Stimulated activated naive CD4-positive, alpha-beta T cell (primary cell): ENCODE results near the gene METTL8.
"Not testable (repeated sequence)": the region's sequence is repeated elsewhere in the genome, so short reads cannot be mapped to it uniquely, and the experiment has no call there.

Experiments used
- DNase-seq, 6 experiments: peaks; one replicate each; lab custom pipeline; 2025; lab: John Stamatoyannopoulos, UW

METTL8 gene

GRCh38 chr2:171311589-171311988 lies 122.2 kb downstream of the METTL8 start:
- not testable (repeated sequence) for DNase-seq

- no peak for DNase-seq
Measured at GRCh38 chr2:171310889-171311288, 122.9 kb downstream of the METTL8 start.

GRCh38 chr2:171309455-171310286 lies 124.1 kb downstream of the METTL8 start:
- no peak for DNase-seq

GRCh38 chr2:171308280-171309054 lies 125.3 kb downstream of the METTL8 start:
- DNase-seq, result no peak

GRCh38 chr2:171307560-171307959 lies 126.2 kb downstream of the METTL8 start:
- no peak for DNase-seq

- no peak for DNase-seq
Measured at GRCh38 chr2:171297956-171298355, 135.8 kb downstream of the METTL8 start.

GRCh38 chr2:171294608-171295007 lies 139.2 kb downstream of the METTL8 start:
- no peak for DNase-seq

- DNase-seq, result no peak
Measured at GRCh38 chr2:171293661-171294060, 140.1 kb downstream of the METTL8 start.

- DNase-seq, result no peak
Measured at GRCh38 chr2:171289991-171290390, 143.8 kb downstream of the METTL8 start.

- DNase-seq, result no peak
Measured at GRCh38 chr2:171289316-171289715, 144.5 kb downstream of the METTL8 start.

- no peak for DNase-seq
Measured at GRCh38 chr2:171287611-171288010, 146.2 kb downstream of the METTL8 start.

- no peak for DNase-seq
Measured at GRCh38 chr2:171287036-171287571, 146.7 kb downstream of the METTL8 start.

GRCh38 chr2:171281110-171281509 lies 152.7 kb downstream of the METTL8 start:
- DNase-seq, result no peak

GRCh38 chr2:171279983-171280790 lies 153.6 kb downstream of the METTL8 start:
- no peak for DNase-seq

- no peak for DNase-seq
Measured at GRCh38 chr2:171274757-171275156, 159.0 kb downstream of the METTL8 start.

- DNase-seq, result no peak
Measured at GRCh38 chr2:171271971-171272436, 161.8 kb downstream of the METTL8 start.

GRCh38 chr2:171271386-171271785 lies 162.4 kb downstream of the METTL8 start:
- DNase-seq, result no peak

GRCh38 chr2:171267855-171268629 lies 165.7 kb downstream of the METTL8 start:
- DNase-seq, result no peak
